DOHH2 (cell line): ENCODE results near the gene KCNQ1OT1.

Experiments
- H3F3A ChIP-seq: fragments of 200-600 bp; sonication (generic), shearing (Covaris generic); 2 replicates; pipeline ENCODE4 v1.6.0; 2016; ENCODE audit warnings: antibody characterized with exemption, mild to moderate bottlenecking; ENCODE audit not compliant: control insufficient read depth, insufficient read depth
- H3K27ac ChIP-seq: fragments of 200-600 bp; sonication (generic); 2 replicates; pipeline ENCODE4 v1.5.1; 2014; ENCODE audit warnings: low read depth, mild to moderate bottlenecking, low read length, moderate library complexity
- H3K27me3 ChIP-seq: fragments of 200-600 bp; sonication (generic); 2 replicates; pipeline ENCODE4 v1.6.1; 2014; ENCODE audit warnings: mild to moderate bottlenecking, low read length, mixed read lengths; ENCODE audit not compliant: control insufficient read depth
- H3K36me3 ChIP-seq: fragments of 200-600 bp; sonication (generic); 2 replicates; pipeline ENCODE4 v1.6.1; 2014; ENCODE audit warnings: mild to moderate bottlenecking, low read length, moderate library complexity, mixed read lengths; ENCODE audit not compliant: control insufficient read depth
- H3K4me1 ChIP-seq: fragments of 200-600 bp; sonication (generic); 2 replicates; pipeline ENCODE4 v1.6.1; 2014; ENCODE audit warnings: mild to moderate bottlenecking, low read length, mixed read lengths; ENCODE audit not compliant: control insufficient read depth
- H3K4me2 ChIP-seq: fragments of 200-600 bp; sonication (generic); 2 replicates; pipeline ENCODE4 v1.6.0; 2014; ENCODE audit warnings: mild to moderate bottlenecking, low read length, moderate library complexity
- H3K4me3 ChIP-seq: fragments of 200-600 bp; sonication (generic); 2 replicates; pipeline ENCODE4 v1.5.1; 2014; ENCODE audit warnings: mild to moderate bottlenecking, low read length, mixed read lengths
- H3K79me2 ChIP-seq: fragments of 200-600 bp; sonication (generic); 2 replicates; pipeline ENCODE4 v1.6.1; 2014; ENCODE audit warnings: mild to moderate bottlenecking, low read length, mixed read lengths; ENCODE audit not compliant: control insufficient read depth
- H3K9me2 ChIP-seq: fragments of 200-600 bp; sonication (generic); replicated peaks from 2 replicates; pipeline ENCODE4 v1.6.1; 2014; ENCODE audit warnings: mild to moderate bottlenecking, low read length, mixed read lengths; ENCODE audit not compliant: control insufficient read depth
- H3K9me3 ChIP-seq: fragments of 200-600 bp; sonication (generic); 2 replicates; pipeline ENCODE4 v1.6.1; 2014; ENCODE audit warnings: antibody characterized with exemption, low read length, mixed read lengths; ENCODE audit not compliant: control insufficient read depth, insufficient read depth
- H4K20me1 ChIP-seq: fragments of 200-600 bp; sonication (generic); 2 replicates; pipeline ENCODE4 v1.6.0; 2014; ENCODE audit warnings: low read depth, mild to moderate bottlenecking, antibody characterized with exemption, low read length, moderate library complexity; ENCODE audit not compliant: control insufficient read depth, insufficient read depth
- EZH2phosphoT487 ChIP-seq: fragments of 200-600 bp; sonication (generic); IDR thresholded peaks from 2 replicates; pipeline ENCODE4 v1.6.1; 2017; ENCODE audit warnings: borderline replicate concordance, mild to moderate bottlenecking, antibody characterized with exemption, low read length, moderate library complexity, mixed read lengths
- TF ChIP-seq, protein P1 (sequence below): fragments of 200-600 bp; sonication (generic); IDR thresholded peaks from one replicate; pipeline ENCODE4 v1.5.1; 2014; ENCODE audit warnings: antibody characterized with exemption, mild to moderate bottlenecking, low read depth, low read length; ENCODE audit not compliant: poor library complexity, severe bottlenecking

KCNQ1OT1 gene

DNA sequence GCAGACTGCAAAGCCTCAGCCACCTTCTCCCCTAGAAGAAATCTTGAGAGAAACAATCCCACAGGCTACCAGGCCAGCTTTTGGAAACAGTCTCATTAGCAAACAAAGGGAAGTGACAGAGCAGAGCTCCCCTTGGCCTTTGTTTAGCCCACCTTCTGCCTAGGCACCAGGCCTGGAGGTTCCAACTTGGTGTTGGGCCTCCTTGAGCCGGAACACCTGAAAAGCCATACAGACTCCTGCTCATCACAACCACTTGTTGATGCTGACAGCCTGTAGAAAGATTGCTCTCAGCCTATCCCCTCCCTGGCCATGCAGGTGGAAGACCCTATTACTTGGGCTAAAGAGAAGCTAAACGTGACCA is 26.6 kb downstream of the KCNQ1OT1 start:
- H3K36me3 ChIP-seq: no peaks in the 10 kb centered on the region
- no peak overlapping the region for H3K4me2 ChIP-seq
- no peak overlapping the region for H3K27ac ChIP-seq
- H4K20me1 ChIP-seq: 0 out of 2 replicates have a peak, but pooled peaks cover 3% of the 10 kb centered on the region
- no peaks in the 10 kb centered on the region for H3K9me2 ChIP-seq
- no peaks in the 10 kb centered on the region for H3K27me3 ChIP-seq
- no peaks in the 10 kb centered on the region for H3K9me3 ChIP-seq
- no peaks in the 10 kb centered on the region for H3F3A ChIP-seq
- TF ChIP-seq EZH2phosphoT487: no peak
- TF ChIP-seq, protein P1, sequence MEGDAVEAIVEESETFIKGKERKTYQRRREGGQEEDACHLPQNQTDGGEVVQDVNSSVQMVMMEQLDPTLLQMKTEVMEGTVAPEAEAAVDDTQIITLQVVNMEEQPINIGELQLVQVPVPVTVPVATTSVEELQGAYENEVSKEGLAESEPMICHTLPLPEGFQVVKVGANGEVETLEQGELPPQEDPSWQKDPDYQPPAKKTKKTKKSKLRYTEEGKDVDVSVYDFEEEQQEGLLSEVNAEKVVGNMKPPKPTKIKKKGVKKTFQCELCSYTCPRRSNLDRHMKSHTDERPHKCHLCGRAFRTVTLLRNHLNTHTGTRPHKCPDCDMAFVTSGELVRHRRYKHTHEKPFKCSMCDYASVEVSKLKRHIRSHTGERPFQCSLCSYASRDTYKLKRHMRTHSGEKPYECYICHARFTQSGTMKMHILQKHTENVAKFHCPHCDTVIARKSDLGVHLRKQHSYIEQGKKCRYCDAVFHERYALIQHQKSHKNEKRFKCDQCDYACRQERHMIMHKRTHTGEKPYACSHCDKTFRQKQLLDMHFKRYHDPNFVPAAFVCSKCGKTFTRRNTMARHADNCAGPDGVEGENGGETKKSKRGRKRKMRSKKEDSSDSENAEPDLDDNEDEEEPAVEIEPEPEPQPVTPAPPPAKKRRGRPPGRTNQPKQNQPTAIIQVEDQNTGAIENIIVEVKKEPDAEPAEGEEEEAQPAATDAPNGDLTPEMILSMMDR: no peak
- H3K4me1 ChIP-seq: peaks cover 7% of the 10 kb centered on the region
- no peak overlapping the region for H3K4me3 ChIP-seq
- H3K79me2 ChIP-seq: no peaks in the 10 kb centered on the region

DNA sequence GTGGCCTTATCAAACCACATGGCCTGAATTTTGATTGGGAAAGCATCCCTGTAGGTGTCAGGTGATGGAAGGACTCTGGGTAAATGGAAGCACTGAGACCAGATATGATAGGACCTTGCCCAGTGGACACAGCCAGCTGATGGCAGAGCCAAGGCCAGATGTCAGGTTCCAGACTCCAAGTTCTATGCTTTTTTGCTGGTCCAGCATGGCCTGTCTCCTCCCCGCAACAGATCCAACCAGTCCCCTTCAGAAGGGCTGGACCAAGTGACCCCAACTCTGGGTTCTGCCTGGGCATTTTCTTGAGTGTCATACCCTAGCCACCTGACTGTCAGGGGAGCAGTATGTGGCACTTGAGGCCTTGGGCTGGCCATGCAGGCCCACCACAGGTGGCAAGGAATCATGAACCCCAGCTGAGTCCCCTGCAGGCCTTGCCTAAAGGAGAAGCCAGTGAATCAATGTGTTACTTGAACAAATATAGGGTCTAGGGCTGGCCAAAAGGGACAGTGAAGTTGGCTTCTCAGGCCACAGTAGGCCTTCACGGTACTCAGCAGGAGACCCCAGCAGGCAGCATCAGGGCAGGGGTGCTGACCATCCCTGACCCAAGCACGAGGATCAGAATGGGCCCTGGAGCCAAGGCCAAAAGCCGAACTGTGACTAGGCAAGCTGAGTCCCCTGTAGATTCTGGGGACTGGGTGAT is 27.1 kb downstream of the KCNQ1OT1 start:
- 0 out of 2 replicates have a peak, but pooled peaks cover 3% of the 10 kb centered on the region for H4K20me1 ChIP-seq
- no peaks in the 10 kb centered on the region for H3K36me3 ChIP-seq
- no peaks in the 10 kb centered on the region for H3K79me2 ChIP-seq
- H3K27ac ChIP-seq: no peak overlapping the region
- H3K4me1 ChIP-seq: peaks cover 7% of the 10 kb centered on the region
- no peak overlapping the region for H3K4me3 ChIP-seq
- no peaks in the 10 kb centered on the region for H3K9me2 ChIP-seq
- H3K27me3 ChIP-seq: no peaks in the 10 kb centered on the region
- no peaks in the 10 kb centered on the region for H3F3A ChIP-seq
- H3K9me3 ChIP-seq: no peaks in the 10 kb centered on the region
- no peak overlapping the region for H3K4me2 ChIP-seq
- no peak for TF ChIP-seq EZH2phosphoT487
- TF ChIP-seq, protein P1: no peak

DNA sequence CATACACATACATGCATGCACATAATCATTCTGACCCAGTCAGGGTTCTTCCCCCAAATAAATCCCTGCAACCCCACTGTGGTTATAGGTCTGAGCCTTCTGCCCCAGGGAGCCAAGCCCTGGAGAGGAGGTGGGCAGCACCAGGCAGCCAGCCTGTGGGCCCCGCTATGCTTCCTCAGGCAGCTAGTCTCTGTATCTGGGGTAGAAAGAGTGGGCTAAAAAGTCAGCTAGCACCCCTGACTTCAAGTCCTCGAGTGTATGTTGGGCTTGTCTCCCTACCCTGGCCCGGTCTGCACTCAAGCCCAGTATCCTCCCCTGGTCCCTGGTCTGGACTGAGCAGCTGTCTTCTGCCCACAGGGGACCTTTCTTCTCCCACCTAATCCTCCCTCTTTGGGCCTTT is 28.0 kb downstream of the KCNQ1OT1 start:
- Histone ChIP-seq H3K36me3 (no peaks in the 10 kb centered on the region), H3F3A (no peaks in the 10 kb centered on the region), H3K4me3 (no peak overlapping the region), H4K20me1 (no peaks in the 10 kb centered on the region), H3K9me2 (no peaks in the 10 kb centered on the region), H3K4me2 (no peak overlapping the region), H3K79me2 (no peaks in the 10 kb centered on the region), H3K27me3 (no peaks in the 10 kb centered on the region), H3K27ac (no peak overlapping the region), H3K4me1 (no peaks in the 10 kb centered on the region; the same call in 1 of the 2 replicates), H3K9me3 (no peaks in the 10 kb centered on the region)
- TF ChIP-seq EZH2phosphoT487: no peak
- TF ChIP-seq, protein P1: no peak
